Hypothalamus (tissue), 51 donors: ENCODE data around the gene TTC7B.

Experiments used
- DNase-seq, 51 donors: peaks; one replicate each; lab custom pipeline; 2025; lab: John Stamatoyannopoulos, UW

Gene TTC7B

GRCh38 chr14:90569606-90570387, 246.4 kb downstream of the TTC7B start:
- DNase-seq, result peak in 1 of 51 donors; percentile 23

- no peak for DNase-seq
These were observed 247.0 kb downstream of the TTC7B start for GRCh38 chr14:90569201-90569600.

GRCh38 chr14:90568405-90568804, 247.8 kb downstream of the TTC7B start:
- peak in 34 of 51 donors; percentile 25 to 80 (median 50) for DNase-seq

GRCh38 chr14:90567991-90568390, 248.2 kb downstream of the TTC7B start:
- DNase-seq, result peak in 33 of 51 donors; percentile 19 to 80 (median 48)

GRCh38 chr14:90567191-90567590, 249.0 kb downstream of the TTC7B start:
- peak in 33 of 51 donors; percentile 23 to 86 (median 65) for DNase-seq

GRCh38 chr14:90566481-90566880, 249.7 kb downstream of the TTC7B start:
- DNase-seq, result no peak

GRCh38 chr14:90564496-90564895, 251.7 kb downstream of the TTC7B start:
- DNase-seq, result no peak

GRCh38 chr14:90562652-90563051, 253.6 kb downstream of the TTC7B start:
- DNase-seq, result no peak

GRCh38 chr14:90561920-90562319, 254.3 kb downstream of the TTC7B start:
- DNase-seq, result no peak

- DNase-seq, result no peak
These were observed 255.2 kb downstream of the TTC7B start for GRCh38 chr14:90560991-90561390.

- DNase-seq, result peak in 1 of 51 donors; percentile 71
These were observed 255.7 kb downstream of the TTC7B start for GRCh38 chr14:90560558-90560957.

GRCh38 chr14:90559811-90560492, 256.3 kb downstream of the TTC7B start:
- DNase-seq, result no peak

GRCh38 chr14:90558983-90559590, 257.1 kb downstream of the TTC7B start:
- DNase-seq, result no peak

- no peak for DNase-seq
These were observed 257.9 kb downstream of the TTC7B start for GRCh38 chr14:90558041-90558982.

- no peak for DNase-seq
These were observed 258.7 kb downstream of the TTC7B start for GRCh38 chr14:90557516-90557915.

GRCh38 chr14:90556666-90557450, 259.4 kb downstream of the TTC7B start:
- DNase-seq, result no peak

- peak in 34 of 51 donors; percentile 24 to 81 (median 58) for DNase-seq
These were observed 260.2 kb downstream of the TTC7B start for GRCh38 chr14:90556012-90556477.

- DNase-seq, result peak in 1 of 51 donors; percentile 71
These were observed 260.9 kb downstream of the TTC7B start for GRCh38 chr14:90555126-90556011.
